ENCODE results near the gene LRRC32.

Gene LRRC32

DNA sequence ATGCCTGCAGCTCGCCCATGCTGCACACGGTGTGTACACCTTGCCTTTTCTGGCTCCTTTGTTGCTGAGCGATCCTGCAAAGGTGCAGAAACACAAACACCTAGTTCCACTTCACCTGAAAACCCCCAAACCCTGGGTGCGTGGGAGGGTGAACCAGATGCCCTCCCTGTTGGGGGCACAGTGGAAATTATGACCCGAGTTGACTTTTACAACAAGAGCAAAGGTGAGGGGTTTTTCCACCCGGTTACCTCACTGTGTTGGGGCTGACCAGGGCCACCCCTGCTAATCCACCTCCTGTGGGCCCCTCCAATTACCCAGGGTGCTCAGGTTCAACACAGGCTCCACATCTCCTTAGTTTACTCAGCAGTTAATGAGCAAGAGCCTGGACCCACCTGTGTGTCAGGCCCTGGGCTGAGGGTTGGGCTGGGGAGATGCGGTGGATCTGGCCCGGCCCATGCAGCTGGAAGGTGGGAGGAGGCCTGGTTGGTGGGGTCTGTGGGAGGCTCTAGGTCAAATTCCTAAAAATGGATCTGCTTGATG lies 42.1 kb downstream of the LRRC32 start:
- Histone ChIP-seq H3K4me2 (no peak overlapping the region), H3K27me3 (ENCODE audit: insufficient read depth, low read depth) (no peaks in the 10 kb centered on the region; the same call in 1 of the 2 replicates), H2AFZ (ENCODE audit: low read depth) (no peak overlapping the region), H4K20me1 (ENCODE audit: insufficient read depth) (no peaks in the 10 kb centered on the region; the same call in 1 of the 2 replicates), H3K27ac (no peak overlapping the region), H3K36me3 (ENCODE audit: insufficient read depth) (no peaks in the 10 kb centered on the region), H3K4me3 (IDR thresholded peaks at IDR 0.05; ENCODE audit: insufficient read depth, low read depth, low read length) (no peak overlapping the region), H3K79me2 (ENCODE audit: insufficient read depth, low read depth) (no peaks in the 10 kb centered on the region), H3K4me1 (ENCODE audit: low read depth, poor library complexity, severe bottlenecking) (peaks cover 48% of the 10 kb centered on the region), H3K9ac (no peak overlapping the region)
- TF ChIP-seq, protein P1, sequence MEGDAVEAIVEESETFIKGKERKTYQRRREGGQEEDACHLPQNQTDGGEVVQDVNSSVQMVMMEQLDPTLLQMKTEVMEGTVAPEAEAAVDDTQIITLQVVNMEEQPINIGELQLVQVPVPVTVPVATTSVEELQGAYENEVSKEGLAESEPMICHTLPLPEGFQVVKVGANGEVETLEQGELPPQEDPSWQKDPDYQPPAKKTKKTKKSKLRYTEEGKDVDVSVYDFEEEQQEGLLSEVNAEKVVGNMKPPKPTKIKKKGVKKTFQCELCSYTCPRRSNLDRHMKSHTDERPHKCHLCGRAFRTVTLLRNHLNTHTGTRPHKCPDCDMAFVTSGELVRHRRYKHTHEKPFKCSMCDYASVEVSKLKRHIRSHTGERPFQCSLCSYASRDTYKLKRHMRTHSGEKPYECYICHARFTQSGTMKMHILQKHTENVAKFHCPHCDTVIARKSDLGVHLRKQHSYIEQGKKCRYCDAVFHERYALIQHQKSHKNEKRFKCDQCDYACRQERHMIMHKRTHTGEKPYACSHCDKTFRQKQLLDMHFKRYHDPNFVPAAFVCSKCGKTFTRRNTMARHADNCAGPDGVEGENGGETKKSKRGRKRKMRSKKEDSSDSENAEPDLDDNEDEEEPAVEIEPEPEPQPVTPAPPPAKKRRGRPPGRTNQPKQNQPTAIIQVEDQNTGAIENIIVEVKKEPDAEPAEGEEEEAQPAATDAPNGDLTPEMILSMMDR (conservative IDR thresholded peaks at IDR 0.05; ENCODE audit: low read depth, low read length), result no peak

DNA sequence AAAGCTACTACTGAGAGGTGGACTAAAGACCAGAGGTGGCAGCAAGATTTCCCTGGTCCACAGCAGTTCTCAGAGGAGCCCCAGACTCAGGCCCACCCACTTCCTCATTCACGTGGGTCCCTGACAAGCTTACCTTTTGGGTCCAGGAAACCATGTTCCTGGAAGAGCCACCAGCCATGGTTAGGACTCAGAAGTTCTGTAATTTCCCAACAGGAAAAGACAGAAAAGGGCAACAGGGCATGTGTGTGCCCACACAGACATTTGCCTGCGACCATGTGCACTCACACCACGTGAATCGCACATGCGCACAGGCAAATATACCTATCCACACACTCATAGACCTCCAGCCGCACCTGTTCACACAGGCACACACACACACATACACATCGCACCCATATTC lies 42.9 kb downstream of the LRRC32 start:
- no peaks in the 10 kb centered on the region; the same call in 1 of the 2 replicates for H4K20me1 ChIP-seq (ENCODE audit: insufficient read depth)
- no peak overlapping the region for H3K27ac ChIP-seq
- H3K36me3 ChIP-seq (ENCODE audit: insufficient read depth), result no peaks in the 10 kb centered on the region
- peak overlapping the region; percentile 59; the same call in 1 of the 2 replicates for H3K4me2 ChIP-seq
- H3K79me2 ChIP-seq (ENCODE audit: insufficient read depth, low read depth), result no peaks in the 10 kb centered on the region
- no peaks in the 10 kb centered on the region; the same call in 1 of the 2 replicates for H3K27me3 ChIP-seq (ENCODE audit: insufficient read depth, low read depth)
- H3K4me3 ChIP-seq (IDR thresholded peaks at IDR 0.05; ENCODE audit: insufficient read depth, low read depth, low read length), result no peak overlapping the region
- H2AFZ ChIP-seq (ENCODE audit: low read depth), result no peak overlapping the region
- no peak overlapping the region for H3K9ac ChIP-seq
- TF ChIP-seq, protein P1 (conservative IDR thresholded peaks at IDR 0.05; ENCODE audit: low read depth, low read length), result no peak
- peaks cover 40% of the 10 kb centered on the region for H3K4me1 ChIP-seq (ENCODE audit: low read depth, poor library complexity, severe bottlenecking)

DNA sequence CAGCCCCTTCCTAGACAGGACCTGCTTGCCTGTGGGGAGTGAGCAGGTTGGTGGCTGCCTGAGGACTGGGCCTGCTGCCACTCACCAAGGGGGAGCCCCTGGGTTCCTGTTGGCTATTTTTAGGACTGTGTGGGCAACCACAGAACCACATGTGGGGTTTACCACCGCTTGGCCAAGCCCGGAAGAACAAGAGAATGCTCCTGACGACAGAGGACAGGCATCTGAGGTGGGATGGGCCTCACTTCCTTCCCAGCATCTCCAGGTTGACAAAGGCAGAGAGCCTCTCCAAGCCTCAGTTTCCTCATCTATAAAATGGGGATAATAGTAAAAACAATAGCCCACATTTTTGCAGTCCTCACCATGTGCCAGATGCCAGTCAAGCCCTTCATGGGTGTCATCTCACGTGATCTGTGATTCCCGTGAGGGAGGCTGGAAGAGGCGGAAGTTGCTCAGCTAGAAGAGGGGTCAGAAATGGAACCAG lies 43.6 kb downstream of the LRRC32 start:
- H3K79me2 ChIP-seq (ENCODE audit: insufficient read depth, low read depth), result no peaks in the 10 kb centered on the region
- H3K27me3 ChIP-seq (ENCODE audit: insufficient read depth, low read depth), result no peaks in the 10 kb centered on the region; the same call in 1 of the 2 replicates
- H3K4me1 ChIP-seq (ENCODE audit: low read depth, poor library complexity, severe bottlenecking), result peaks cover 34% of the 10 kb centered on the region
- H3K27ac ChIP-seq, result no peak overlapping the region
- H3K4me2 ChIP-seq, result peak overlapping the region; percentile 59
- no peak overlapping the region for H3K9ac ChIP-seq
- H3K36me3 ChIP-seq (ENCODE audit: insufficient read depth), result no peaks in the 10 kb centered on the region
- H2AFZ ChIP-seq (ENCODE audit: low read depth), result no peak overlapping the region
- no peak overlapping the region for H3K4me3 ChIP-seq (IDR thresholded peaks at IDR 0.05; ENCODE audit: insufficient read depth, low read depth, low read length)
- no peaks in the 10 kb centered on the region; the same call in 1 of the 2 replicates for H4K20me1 ChIP-seq (ENCODE audit: insufficient read depth)
- TF ChIP-seq, protein P1 (conservative IDR thresholded peaks at IDR 0.05; ENCODE audit: low read depth, low read length), result no peak

DNA sequence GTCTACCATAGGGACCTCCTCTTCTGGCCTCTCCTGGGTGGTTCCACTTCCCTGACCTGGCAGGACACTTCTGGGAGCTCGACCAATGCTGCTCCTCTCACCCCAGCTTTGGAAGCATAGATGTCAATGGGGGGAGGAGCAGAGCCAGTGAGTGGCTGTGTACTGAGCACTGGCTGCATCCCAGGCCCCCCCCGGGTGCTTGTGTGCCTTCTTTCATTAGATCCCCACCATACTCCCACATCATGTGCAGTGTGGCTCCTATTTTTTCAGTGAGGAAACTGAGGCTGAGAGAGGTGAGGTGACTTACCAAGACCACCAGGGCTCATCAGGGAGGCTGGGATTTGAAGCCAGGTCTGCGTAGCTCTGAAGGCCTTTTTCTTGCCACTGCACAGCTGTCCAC lies 44.3 kb downstream of the LRRC32 start:
- H3K27me3 ChIP-seq (ENCODE audit: insufficient read depth, low read depth), result no peaks in the 10 kb centered on the region; the same call in 1 of the 2 replicates
- H2AFZ ChIP-seq (ENCODE audit: low read depth), result no peak overlapping the region
- H3K9ac ChIP-seq, result no peak overlapping the region
- peaks cover 33% of the 10 kb centered on the region for H3K4me1 ChIP-seq (ENCODE audit: low read depth, poor library complexity, severe bottlenecking)
- no peaks in the 10 kb centered on the region for H3K79me2 ChIP-seq (ENCODE audit: insufficient read depth, low read depth)
- no peak overlapping the region for H3K27ac ChIP-seq
- H4K20me1 ChIP-seq (ENCODE audit: insufficient read depth), result no peaks in the 10 kb centered on the region; the same call in 1 of the 2 replicates
- no peak overlapping the region for H3K4me3 ChIP-seq (IDR thresholded peaks at IDR 0.05; ENCODE audit: insufficient read depth, low read depth, low read length)
- H3K36me3 ChIP-seq (ENCODE audit: insufficient read depth), result no peaks in the 10 kb centered on the region
- TF ChIP-seq, protein P1 (conservative IDR thresholded peaks at IDR 0.05; ENCODE audit: low read depth, low read length), result no peak
- H3K4me2 ChIP-seq, result peak overlapping the region; percentile 59

All from KMS-11 (cell line).